H54 (cell line): Measurements from ENCODE around the gene KCNQ1.

Experiments
- DNase-seq: peaks from one replicate; pipeline ENCODE4 v3.0.0; 2011; ENCODE audit warnings: low spot score, mixed read lengths; ENCODE audit not compliant: insufficient read length
- FAIRE-seq: peaks from 3 replicates; lab custom pipeline; 2011; peaks lifted over from hg19 to GRCh38; lab: Jason Lieb, UNC
- POLR2A ChIP-seq: IDR thresholded peaks from 2 replicates; pipeline ENCODE4 v1.6.1; 2011; ENCODE audit warnings: low read depth, mild to moderate bottlenecking, low read length

The KCNQ1 gene

DNA sequence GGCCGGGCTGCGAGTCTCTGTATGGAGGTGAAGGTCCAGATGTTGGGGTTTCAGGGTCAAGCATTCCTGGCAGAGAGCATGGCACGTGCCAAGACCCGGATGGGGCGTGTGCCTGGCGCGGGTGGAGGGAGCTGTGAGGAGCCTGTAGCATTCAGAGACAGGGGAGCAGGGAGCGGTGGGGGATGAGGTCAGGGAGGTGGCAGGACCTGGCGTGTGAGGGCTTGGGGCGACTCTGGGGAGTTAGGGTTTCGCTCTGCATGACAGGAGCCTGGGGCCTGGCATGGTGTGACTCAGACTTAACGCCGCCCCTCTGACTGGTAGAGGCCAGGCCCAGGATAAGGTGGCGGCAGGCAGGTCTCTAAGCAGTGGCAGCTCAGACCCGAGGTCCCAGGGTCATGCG is 103.0 kb downstream of the KCNQ1 start:
- no peak for DNase-seq
- FAIRE-seq, result no peak
- TF ChIP-seq POLR2A, result no peak

GRCh38 chr11:2548596-2548995 is 103.8 kb downstream of the KCNQ1 start:
- no peak for TF ChIP-seq POLR2A
- DNase-seq (no peak), FAIRE-seq (no peak)

GRCh38 chr11:2549080-2549479 is 104.3 kb downstream of the KCNQ1 start:
- no peak for FAIRE-seq
- DNase-seq, result no peak
- no peak for TF ChIP-seq POLR2A

DNA sequence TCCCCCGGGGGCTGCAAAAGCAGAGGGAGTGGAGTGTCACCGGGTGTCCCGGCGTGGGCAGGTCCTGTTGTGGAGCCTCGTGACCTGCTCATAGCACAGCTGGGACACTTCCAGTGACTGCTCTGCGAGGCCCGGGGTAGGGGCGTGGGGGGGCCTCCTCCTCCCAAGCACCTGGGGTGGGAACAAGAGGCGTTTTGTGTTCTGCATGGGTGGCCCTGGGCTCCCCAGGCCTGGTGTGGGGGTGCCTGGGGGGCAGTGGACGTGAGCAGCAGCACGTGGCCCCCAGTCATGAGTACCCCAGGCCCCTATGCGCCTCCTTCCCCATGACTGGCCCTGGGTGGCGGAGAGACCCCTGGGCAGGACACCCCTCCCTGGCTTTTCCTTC is 104.7 kb downstream of the KCNQ1 start:
- no peak for FAIRE-seq
- no peak for TF ChIP-seq POLR2A
- DNase-seq, result no peak

DNA sequence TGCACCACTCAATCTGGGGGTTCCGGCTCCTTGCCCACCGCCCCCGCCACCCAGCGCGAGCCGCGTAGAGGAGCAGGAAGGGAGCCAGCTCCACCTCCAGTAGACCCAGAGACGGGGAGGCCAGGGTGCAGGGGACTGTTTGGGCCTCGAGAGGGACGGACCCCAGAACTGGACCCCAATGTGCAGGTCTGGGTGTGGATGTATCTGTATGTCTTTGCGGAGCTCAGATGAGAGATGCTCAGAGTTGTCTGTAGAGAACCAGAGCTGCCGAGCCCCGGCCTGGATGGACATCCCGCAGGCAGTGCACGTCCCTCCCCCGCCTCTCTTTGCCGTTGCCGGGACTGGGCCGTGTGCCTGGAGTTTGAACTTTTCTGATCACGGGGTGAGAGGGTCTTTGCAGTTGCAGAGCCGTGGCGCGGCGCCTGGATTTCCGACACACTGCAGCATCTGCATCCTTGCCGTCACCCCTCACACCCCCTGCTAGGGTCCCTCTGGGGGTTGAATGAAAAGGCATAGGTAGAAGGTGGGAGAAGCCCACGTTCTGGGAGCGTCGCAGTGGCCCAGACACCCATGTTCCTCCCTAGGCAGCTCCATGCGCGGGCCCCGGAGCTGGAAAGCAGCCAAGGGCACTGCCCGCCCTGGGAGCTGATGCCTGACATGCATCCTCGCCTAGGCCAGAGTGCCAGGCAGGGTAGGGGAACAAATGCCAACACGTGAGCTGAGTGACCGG is 105.2 kb downstream of the KCNQ1 start:
- no peak for TF ChIP-seq POLR2A
- DNase-seq (no peak), FAIRE-seq (no peak)

DNA sequence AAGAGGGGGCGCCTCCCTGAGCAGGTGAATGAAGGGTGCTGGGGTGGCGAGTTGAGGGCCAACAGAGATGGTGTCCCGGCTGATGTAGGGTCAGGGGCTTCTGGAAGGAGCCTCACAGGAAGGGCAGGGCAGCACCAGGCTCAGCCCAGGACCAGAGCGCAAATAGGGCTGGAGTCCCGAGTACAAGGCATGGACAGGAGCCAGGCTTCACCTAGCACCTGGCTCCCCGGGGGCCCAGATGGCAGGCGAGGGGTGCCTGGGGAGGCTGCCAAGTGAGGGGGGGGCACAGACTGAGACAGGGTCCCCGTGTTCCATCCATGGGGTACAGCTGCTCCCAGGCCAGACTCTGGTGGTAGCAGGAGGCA is 105.8 kb downstream of the KCNQ1 start:
- no peak for DNase-seq
- TF ChIP-seq POLR2A, result no peak
- no peak for FAIRE-seq

- DNase-seq (no peak), FAIRE-seq (no peak)
- no peak for TF ChIP-seq POLR2A
These were observed 106.3 kb downstream of the KCNQ1 start for GRCh38 chr11:2551131-2551530.

DNA sequence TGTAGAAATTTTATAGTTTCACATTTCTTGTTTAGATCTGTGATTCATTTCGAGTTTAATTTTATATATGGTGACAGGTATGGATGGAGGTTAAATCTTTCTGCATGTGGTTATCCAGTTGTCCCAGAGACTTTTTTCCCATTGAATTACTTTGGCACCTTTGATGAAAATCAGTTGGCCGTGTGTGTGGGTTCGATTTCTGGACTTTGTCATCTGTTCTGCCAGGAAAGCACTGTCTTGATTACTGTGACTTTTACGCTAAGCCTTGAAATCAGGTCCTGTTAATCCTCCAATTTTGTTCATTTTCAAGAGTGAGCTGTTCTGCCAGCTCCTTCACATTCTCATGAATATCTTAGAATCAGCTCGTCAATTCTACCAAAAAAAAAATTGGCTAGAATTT is 107.4 kb downstream of the KCNQ1 start:
- FAIRE-seq (no peak), DNase-seq (no peak)
- TF ChIP-seq POLR2A, result no peak

- TF ChIP-seq POLR2A, result no peak
- FAIRE-seq (no peak), DNase-seq (no peak)
These were observed 108.4 kb downstream of the KCNQ1 start for GRCh38 chr11:2553198-2553597.

- FAIRE-seq (no peak), DNase-seq (no peak)
- TF ChIP-seq POLR2A, result no peak
These were observed 109.1 kb downstream of the KCNQ1 start for GRCh38 chr11:2553886-2554285.

DNA sequence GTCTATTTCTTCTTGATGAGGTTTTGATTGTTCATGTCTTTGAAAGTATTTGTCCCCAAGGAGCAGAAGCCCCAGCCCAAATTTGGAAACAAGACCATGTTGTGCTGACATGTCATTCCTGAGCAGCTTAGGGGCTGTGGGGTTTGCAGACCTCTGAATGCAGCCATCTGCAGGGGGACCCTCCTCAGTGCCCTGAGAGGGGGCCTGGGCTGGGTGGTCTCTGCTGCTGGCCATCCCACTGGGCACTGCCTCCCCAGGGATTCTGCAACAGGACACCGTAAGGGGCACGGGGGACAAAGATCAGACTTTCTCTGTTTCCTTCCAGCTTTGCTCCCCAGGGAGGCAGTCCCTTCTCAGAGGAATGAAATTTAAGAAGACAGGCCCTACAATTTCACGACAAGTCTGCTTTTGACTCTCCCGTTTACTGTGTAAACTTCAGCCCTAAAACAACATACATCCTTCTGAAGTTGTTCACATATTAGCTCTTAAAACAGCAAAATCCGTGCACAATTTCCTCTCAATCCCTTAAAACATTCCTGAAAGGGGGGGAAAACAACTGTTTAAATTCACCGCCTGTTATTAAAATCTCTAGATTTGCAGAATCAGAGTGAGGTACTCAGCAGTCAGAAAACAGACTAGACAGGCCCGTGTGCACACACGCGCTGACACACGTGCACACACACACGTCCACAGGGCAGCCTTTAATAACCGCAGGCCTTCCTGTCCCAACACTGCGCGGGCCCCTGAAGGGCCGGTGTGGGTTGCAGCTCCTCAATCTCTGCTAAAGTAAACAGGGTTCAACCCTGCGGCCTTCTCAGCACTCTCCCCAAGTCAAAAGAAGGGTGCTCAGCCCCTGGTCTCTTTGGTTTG is 109.8 kb downstream of the KCNQ1 start:
- DNase-seq, result no peak

GRCh38 chr11:2555336-2555735 is 110.5 kb downstream of the KCNQ1 start:
- FAIRE-seq (no peak), DNase-seq (no peak)
- no peak for TF ChIP-seq POLR2A

More for the DNA sequence above, 109.8 kb downstream of the KCNQ1 start:
- no peak for TF ChIP-seq POLR2A
- no peak for FAIRE-seq

DNA sequence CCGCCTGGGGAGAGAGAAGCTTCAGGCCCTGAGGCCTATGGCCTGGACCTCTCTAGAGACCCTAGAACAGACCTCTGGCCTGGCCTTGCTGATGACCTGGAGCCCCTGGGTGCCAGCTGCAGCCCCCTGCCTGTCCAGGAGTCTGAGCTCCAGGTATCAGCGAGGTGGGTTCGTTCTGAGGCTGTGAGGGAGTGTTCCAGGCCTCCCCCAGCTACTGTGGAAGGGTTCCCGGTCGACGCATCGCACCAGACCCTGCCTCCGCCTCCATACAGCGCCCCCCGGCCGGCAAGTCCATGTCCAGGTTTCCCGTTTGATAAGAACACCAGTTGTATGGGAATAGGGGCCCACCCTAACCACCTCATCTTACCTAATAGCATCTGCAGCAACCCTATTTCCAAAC is 111.1 kb downstream of the KCNQ1 start:
- DNase-seq (no peak), FAIRE-seq (no peak)
- TF ChIP-seq POLR2A, result no peak

DNA sequence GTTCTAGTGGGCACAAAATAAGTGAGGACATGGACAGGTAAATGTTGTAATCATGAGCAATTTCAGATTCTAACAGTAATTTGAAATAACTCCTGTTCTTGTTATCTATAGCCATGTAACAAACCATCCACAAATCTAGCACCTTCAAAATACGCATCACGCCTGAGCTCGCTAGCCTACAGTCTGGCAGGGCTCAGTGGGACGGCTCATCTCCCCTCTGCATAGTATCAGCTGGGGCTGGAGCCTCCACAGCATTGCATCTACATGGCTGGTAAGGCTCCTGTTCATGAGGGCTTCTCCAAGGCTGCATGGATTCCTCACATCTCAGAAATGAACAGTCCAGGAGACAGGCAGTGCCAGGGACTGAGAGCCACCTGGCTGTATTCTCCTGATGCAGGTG is 112.6 kb downstream of the KCNQ1 start:
- DNase-seq (no peak), FAIRE-seq (no peak)
- no peak for TF ChIP-seq POLR2A

DNA sequence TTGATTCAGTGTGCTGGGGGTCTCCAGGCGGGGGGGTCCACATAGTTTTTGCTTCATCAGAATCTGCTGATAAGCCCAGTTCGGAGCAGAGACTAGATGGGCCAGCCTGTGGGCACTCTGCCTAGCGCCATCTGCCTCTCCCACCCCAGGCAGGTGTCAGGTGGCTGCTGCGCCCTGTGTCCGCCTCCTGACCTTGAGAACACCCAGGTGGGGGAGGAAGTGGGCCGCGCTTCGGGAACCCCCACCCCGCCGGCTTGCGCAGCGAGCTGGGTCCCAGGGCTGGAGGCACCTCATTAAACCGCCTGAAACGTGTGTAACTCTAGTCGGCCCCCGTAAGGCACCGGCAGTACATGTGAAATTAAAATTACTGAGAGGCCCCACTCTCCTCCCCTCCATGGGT is 113.6 kb downstream of the KCNQ1 start:
- no peak for DNase-seq
- no peak for FAIRE-seq
- no peak for TF ChIP-seq POLR2A
